Measurements from ENCODE around the gene INTS15.
A peak's percentile ranks its signal among the peaks of the same experiment; 100 is the strongest.

INTS15 gene

GRCh38 chr7:6616854-6617643 is 27.2 kb downstream of the INTS15 start:
- Histone ChIP-seq H3K4me2 (no peak overlapping the region; the same call in 1 of the 2 replicates), H3K27me3 (peaks cover 61% of the 10 kb centered on the region), H3K27ac (no peak overlapping the region), H3K4me3 (no peak overlapping the region), H3K9ac (no peak overlapping the region), H3K36me3 (no peaks in the 10 kb centered on the region), H3K4me1 (peaks cover 28% of the 10 kb centered on the region), H3K9me3 (no peaks in the 10 kb centered on the region), H4K20me1 (peaks cover 30% of the 10 kb centered on the region)
- TF ChIP-seq Cebpa-rat (IDR thresholded peaks at IDR 0.05) = no peak

GRCh38 chr7:6618621-6619020 is 28.8 kb downstream of the INTS15 start:
- Histone ChIP-seq H3K9ac (no peak overlapping the region), H3K9me3 (no peaks in the 10 kb centered on the region), H3K27ac (no peak overlapping the region), H3K4me2 (no peak overlapping the region), H3K36me3 (no peaks in the 10 kb centered on the region), H4K20me1 (peaks cover 28% of the 10 kb centered on the region), H3K4me3 (no peak overlapping the region), H3K27me3 (peaks cover 50% of the 10 kb centered on the region), H3K4me1 (peaks cover 29% of the 10 kb centered on the region)
- TF ChIP-seq Cebpa-rat (IDR thresholded peaks at IDR 0.05) = no peak

GRCh38 chr7:6619961-6620360 is 30.1 kb downstream of the INTS15 start:
- Histone ChIP-seq H3K4me1 (peaks cover 37% of the 10 kb centered on the region), H3K4me2 (no peak overlapping the region), H3K27me3 (peaks cover 37% of the 10 kb centered on the region), H3K36me3 (no peaks in the 10 kb centered on the region), H3K9ac (no peak overlapping the region), H4K20me1 (peaks cover 16% of the 10 kb centered on the region), H3K27ac (no peak overlapping the region), H3K9me3 (no peaks in the 10 kb centered on the region), H3K4me3 (no peak overlapping the region)
- no peak for TF ChIP-seq Cebpa-rat (IDR thresholded peaks at IDR 0.05)

- Histone ChIP-seq H3K4me3 (no peak overlapping the region), H4K20me1 (peaks cover 6% of the 10 kb centered on the region), H3K36me3 (no peaks in the 10 kb centered on the region), H3K4me2 (peak overlapping the region; percentile 39), H3K4me1 (peaks cover 28% of the 10 kb centered on the region), H3K9me3 (no peaks in the 10 kb centered on the region), H3K27me3 (peaks cover 23% of the 10 kb centered on the region), H3K27ac (no peak overlapping the region), H3K9ac (no peak overlapping the region)
- no peak for TF ChIP-seq Cebpa-rat (IDR thresholded peaks at IDR 0.05)
These were observed 31.6 kb downstream of the INTS15 start for GRCh38 chr7:6621195-6622133.

- H3K36me3 ChIP-seq = no peaks in the 10 kb centered on the region
- H4K20me1 ChIP-seq = 0 out of 2 replicates have a peak, but pooled peaks cover under 1% of the 10 kb centered on the region
- no peaks in the 10 kb centered on the region for H3K9me3 ChIP-seq
- H3K4me3 ChIP-seq = no peak overlapping the region
- H3K9ac ChIP-seq = no peak overlapping the region
- H3K4me2 ChIP-seq = no peak overlapping the region
- H3K4me1 ChIP-seq = peaks cover 28% of the 10 kb centered on the region
- H3K27me3 ChIP-seq = peaks cover 16% of the 10 kb centered on the region
- TF ChIP-seq Cebpa-rat (IDR thresholded peaks at IDR 0.05) = no peak
- no peak overlapping the region for H3K27ac ChIP-seq
These were observed 32.4 kb downstream of the INTS15 start for GRCh38 chr7:6622134-6622710.

GRCh38 chr7:6623589-6624245 is 33.9 kb downstream of the INTS15 start:
- H3K4me1 ChIP-seq = peaks cover 32% of the 10 kb centered on the region
- H3K36me3 ChIP-seq = no peaks in the 10 kb centered on the region
- H3K27ac ChIP-seq = peak overlapping the region; percentile 60
- no peak overlapping the region for H3K4me3 ChIP-seq
- peaks cover under 1% of the 10 kb centered on the region; the same call in 1 of the 2 replicates for H3K27me3 ChIP-seq
- peak overlapping the region; percentile 70 for H3K9ac ChIP-seq
- peak overlapping the region; percentile 73 for H3K4me2 ChIP-seq
- H4K20me1 ChIP-seq = no peaks in the 10 kb centered on the region
- no peaks in the 10 kb centered on the region for H3K9me3 ChIP-seq
- no peak for TF ChIP-seq Cebpa-rat (IDR thresholded peaks at IDR 0.05)

GRCh38 chr7:6624246-6624611 is 34.4 kb downstream of the INTS15 start:
- H3K36me3 ChIP-seq = no peaks in the 10 kb centered on the region
- H3K27ac ChIP-seq = peak overlapping the region; percentile 60
- no peaks in the 10 kb centered on the region for H3K27me3 ChIP-seq
- H3K4me1 ChIP-seq = peaks cover 32% of the 10 kb centered on the region
- peak overlapping the region; percentile 73 for H3K4me2 ChIP-seq
- no peaks in the 10 kb centered on the region for H3K9me3 ChIP-seq
- H3K9ac ChIP-seq = peak overlapping the region; percentile 70; the same call in 1 of the 2 replicates
- no peak for TF ChIP-seq Cebpa-rat (IDR thresholded peaks at IDR 0.05)
- no peaks in the 10 kb centered on the region for H4K20me1 ChIP-seq
- H3K4me3 ChIP-seq = no peak overlapping the region

- H3K4me2 ChIP-seq = no peak overlapping the region
- H3K4me1 ChIP-seq = peaks cover 26% of the 10 kb centered on the region
- H4K20me1 ChIP-seq = no peaks in the 10 kb centered on the region
- no peak overlapping the region for H3K4me3 ChIP-seq
- H3K36me3 ChIP-seq = no peaks in the 10 kb centered on the region
- no peaks in the 10 kb centered on the region for H3K9me3 ChIP-seq
- H3K27me3 ChIP-seq = no peaks in the 10 kb centered on the region
- H3K9ac ChIP-seq = no peak overlapping the region
- no peak for TF ChIP-seq Cebpa-rat (IDR thresholded peaks at IDR 0.05)
- no peak overlapping the region for H3K27ac ChIP-seq
These were observed 38.2 kb downstream of the INTS15 start for GRCh38 chr7:6628045-6628444.

Data from BLaER1 (cell line).